PC-3 (cell line): Measurements from ENCODE around the gene DHDH.

Experiments
- EZH2 ChIP-seq: fragments of 300-600 bp; sonication (generic); IDR thresholded peaks from one replicate; pipeline ENCODE4 v1.6.1; 2017; ENCODE audit warnings: antibody characterized with exemption, mild to moderate bottlenecking, low read length; ENCODE audit not compliant: unreplicated experiment
- TF ChIP-seq, protein P1 (sequence below): fragments of 300-600 bp; sonication (generic); conservative IDR thresholded peaks from 2 replicates; pipeline ENCODE4 v1.5.1; 2017; ENCODE audit warnings: antibody characterized with exemption, low read depth, mild to moderate bottlenecking, low read length

DNA sequence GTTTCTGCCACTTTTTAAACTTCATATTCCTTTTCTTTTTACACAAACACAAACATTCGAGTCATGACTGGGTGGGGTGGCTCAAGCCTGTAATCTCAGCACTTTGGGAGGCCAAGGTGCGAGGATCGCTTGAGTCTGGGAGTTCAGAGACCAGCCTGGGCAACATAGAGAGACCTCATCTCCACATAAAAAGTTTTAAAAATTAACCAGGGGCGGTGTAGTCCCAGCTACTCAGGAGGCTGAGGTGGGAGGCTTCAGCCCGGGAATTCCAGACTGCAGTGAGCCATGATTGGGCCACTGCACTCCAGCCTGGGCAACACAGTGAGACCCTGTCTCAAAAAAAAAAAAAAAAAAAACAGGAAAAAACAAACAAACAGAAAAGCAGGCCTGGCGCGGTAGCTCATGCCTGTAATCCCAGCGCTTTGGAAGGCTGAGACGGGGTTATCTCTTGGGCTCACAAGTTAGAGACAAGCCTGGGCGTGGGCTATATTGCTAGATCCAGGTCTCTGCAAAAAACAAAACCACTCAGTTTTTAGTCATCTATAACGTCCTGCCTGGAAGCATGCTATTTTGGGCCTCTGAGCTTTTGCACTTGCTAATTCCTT is 20.6 kb downstream of the DHDH start:
- TF ChIP-seq, protein P1, sequence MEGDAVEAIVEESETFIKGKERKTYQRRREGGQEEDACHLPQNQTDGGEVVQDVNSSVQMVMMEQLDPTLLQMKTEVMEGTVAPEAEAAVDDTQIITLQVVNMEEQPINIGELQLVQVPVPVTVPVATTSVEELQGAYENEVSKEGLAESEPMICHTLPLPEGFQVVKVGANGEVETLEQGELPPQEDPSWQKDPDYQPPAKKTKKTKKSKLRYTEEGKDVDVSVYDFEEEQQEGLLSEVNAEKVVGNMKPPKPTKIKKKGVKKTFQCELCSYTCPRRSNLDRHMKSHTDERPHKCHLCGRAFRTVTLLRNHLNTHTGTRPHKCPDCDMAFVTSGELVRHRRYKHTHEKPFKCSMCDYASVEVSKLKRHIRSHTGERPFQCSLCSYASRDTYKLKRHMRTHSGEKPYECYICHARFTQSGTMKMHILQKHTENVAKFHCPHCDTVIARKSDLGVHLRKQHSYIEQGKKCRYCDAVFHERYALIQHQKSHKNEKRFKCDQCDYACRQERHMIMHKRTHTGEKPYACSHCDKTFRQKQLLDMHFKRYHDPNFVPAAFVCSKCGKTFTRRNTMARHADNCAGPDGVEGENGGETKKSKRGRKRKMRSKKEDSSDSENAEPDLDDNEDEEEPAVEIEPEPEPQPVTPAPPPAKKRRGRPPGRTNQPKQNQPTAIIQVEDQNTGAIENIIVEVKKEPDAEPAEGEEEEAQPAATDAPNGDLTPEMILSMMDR = no peak
- no peak for TF ChIP-seq EZH2
